CD4-positive, alpha-beta T cell treated with Interleukin-17A for 1 hour (primary cell): ENCODE results near the gene EML5.

ENCODE experiments used
- DNase-seq: peaks from one replicate; pipeline ENCODE4 v3.0.0-alpha.2; 2020

EML5 gene

GRCh38 chr14:88698651-88699050 lies 94.1 kb downstream of the EML5 start:
- DNase-seq, result no peak

GRCh38 chr14:88695870-88696269 lies 96.9 kb downstream of the EML5 start:
- no peak for DNase-seq

DNA sequence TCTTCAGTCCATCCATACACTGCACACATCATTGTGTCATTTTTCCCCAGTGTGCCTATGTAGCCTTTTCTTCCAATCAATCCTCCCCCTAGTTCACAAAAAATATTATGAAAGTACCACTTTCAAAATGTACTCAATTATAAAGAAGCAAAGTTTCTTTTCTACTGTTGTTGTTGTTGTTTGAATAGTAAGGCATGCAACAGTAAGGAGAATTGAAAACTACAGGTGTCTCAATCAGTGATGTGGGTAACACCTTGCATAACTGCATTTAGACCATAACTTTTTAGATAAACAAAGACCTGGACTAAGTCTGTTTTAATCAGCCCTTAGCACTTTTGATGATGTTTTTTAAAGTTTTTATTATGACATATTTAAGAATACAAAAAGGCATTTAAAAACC lies 104.4 kb downstream of the EML5 start:
- DNase-seq, result no peak

DNA sequence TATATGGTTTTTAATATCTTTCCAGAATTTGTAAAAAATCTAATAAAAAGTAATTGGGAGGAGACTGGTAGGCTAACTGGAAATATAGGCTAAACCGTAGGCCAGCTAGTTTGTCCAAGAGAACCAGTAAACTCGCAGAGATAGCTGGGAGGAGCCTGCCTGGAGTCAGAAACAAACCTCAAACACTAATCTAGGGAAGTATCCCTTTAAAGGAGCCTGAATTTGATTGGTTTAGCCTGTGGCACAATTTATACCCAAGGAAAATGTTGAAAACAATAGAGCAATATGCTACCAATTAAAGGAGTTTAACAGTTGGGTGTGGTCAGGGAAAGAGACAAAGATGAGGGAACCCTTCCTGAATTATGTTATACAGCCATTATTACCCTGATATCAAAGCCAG lies 109.6 kb downstream of the EML5 start:
- no peak for DNase-seq

- no peak for DNase-seq
Observed at GRCh38 chr14:88682495-88683114, 110.1 kb downstream of the EML5 start.

- DNase-seq, result no peak
Observed at GRCh38 chr14:88681755-88682494, 110.8 kb downstream of the EML5 start.

- no peak for DNase-seq
Observed at GRCh38 chr14:88669346-88669745, 123.4 kb downstream of the EML5 start.

DNA sequence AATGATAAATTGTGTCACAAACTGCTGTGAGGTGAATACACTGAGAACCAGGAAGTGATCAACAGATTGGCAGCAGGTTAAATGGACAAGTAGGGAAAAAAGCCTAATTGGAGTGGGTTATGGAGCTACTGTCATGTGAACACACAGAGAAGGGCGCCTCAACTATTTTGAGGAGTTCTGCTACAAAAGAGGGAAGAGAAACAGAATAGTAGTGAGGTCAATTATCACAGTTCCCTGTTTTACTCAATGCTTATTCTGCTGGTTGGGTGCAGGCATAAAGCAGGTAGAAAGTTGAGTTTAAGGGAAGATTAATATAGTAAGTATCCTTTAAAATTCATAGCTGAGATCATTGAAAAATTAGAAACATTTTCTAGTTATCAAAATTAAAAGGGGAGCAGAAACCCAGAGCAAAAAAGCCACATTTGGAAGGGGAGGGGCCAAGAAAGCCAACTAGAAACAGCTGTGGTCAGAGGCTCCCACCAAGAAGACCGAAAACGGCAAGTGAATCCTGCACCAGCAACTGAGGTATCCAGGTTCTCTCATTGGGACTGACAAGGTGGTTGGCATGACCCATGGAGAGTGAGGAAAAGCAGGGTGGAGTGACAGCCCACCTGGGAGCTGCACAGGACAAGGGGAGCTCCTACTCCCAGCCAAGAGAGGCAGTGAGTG lies 124.2 kb downstream of the EML5 start:
- DNase-seq, result no peak

DNA sequence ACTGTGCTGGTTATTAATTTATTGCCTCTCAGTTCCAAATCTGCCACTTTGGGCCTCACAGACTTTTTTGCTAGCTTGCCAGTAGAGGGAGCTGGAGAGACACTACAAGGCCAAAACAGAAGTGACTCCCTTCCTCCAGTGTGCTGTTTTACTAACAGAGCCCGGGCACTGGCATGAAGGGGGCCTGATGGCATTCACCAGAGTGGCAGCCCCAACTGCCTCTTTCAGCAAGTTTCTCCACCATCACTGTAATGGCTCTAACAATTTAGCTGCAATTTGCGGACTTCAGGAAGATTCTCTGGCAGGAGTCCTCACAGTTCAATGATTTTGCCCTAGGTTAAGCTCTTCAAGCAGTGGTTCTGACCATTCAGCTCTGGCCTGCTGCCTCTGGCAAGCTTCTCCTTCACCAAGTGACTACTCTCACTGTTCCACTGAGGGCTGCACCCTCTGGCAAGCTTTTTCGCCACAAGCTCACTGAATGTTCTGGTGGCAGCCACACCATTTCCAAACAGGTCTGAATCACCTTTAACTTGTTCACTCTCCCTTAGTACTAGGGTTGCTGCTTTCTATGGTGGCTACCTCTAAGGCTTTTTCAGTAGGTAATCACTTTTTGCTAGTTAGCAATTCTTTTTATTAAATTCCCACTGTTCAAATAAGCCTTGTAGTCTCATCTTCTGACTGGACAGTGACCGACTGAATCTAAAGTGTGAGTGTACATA lies 125.0 kb downstream of the EML5 start:
- peak; percentile 69 for DNase-seq

DNA sequence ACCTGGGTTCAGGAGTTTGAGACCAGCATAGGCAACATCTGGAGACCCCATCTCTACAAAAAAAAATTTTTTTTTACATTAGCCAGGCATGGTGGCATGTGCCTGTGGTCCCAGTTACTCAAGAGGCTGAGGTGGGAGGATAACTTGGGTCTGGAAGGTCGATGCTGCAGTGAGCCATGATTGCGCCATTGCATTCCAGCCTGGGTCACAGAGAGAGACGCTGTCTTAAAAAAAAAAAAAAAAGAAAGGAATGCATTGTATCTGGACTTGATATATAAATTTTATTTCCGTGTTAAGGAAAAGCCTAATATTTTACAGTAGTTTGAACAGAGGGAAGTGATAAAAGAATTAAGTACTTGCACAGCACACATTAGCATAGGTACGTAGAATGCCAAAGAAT lies 132.7 kb downstream of the EML5 start:
- no peak for DNase-seq

- no peak for DNase-seq
Observed at GRCh38 chr14:88639221-88639620, 153.5 kb downstream of the EML5 start.

DNA sequence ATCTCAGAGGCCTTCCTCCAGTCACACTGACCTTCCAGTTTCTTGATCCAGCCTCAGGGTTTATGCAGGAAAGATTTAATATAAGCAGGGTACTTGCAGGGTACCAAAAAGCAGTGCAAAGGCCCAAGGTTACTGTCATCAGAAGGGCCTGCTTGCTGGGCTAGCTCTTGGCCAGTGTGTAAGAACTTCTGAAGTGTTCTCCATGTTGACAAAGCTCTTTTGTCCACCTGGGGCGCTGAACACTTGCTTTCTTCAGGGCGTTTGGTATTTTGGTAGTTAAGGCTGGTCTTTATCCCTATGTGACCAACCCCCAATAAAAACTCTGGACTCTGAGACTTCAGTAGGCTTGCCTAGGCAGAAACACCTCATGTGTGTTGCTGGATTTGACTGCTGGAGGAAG lies 160.2 kb downstream of the EML5 start:
- DNase-seq, result no peak

DNA sequence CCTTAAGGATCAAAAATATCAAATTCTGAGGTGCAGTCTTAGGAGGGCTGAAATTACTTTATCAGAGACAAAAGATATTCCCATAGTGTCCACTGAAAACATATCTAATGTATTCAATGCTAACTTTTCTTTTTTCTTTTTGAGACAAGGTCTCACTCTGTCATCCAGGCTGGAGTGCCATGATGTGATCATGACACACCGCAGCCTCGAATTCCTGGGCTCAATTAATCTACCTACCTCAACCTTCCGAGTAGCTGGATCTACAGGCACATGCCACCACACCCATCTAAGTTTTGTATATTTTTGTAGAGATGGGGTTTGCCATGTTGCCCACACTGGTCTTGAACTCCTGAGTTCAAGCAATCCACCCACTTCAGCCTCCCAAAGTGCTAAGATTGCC lies 161.7 kb downstream of the EML5 start:
- DNase-seq, result no peak

GRCh38 chr14:88630565-88630964 lies 162.2 kb downstream of the EML5 start:
- DNase-seq, result no peak

GRCh38 chr14:88628462-88628861 lies 164.3 kb downstream of the EML5 start:
- no peak for DNase-seq

DNA sequence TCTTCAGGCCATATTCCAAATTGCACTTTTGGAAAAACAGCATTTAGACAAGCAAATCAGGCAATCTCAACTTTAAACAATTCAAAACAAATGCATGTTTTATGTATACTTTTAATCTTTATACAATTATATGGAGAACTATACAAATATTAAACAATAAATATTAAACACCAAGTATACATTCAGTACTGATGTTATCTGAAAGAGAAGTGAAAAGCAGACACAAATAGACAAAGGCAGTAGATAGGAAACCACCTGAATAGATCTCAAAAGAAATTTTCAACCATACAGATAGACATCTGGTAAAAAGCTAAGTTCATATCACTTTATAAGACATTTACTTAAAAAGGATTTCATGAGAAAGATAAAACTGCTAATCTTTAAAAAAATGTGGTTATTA lies 164.7 kb downstream of the EML5 start:
- no peak for DNase-seq

GRCh38 chr14:88625671-88626070 lies 167.1 kb downstream of the EML5 start:
- DNase-seq, result no peak

DNA sequence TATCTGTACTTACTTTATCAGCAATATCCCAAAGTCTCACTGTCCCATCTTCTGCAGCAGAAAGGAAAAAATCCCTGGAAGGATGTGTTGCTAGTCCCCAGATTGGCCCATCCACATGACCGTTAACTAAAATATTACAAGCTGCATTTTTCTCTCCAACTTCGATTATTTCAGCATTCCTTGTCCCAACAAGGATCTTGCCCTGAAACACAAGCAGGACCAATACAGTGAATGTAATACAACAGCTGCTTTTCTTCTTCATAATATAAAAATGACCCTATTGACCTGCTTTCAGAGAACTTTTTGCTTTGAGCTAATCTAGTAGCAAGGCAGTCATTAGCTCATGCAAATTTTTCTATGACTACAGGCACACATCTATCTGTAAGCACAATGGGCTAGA lies 171.7 kb downstream of the EML5 start:
- no peak for DNase-seq

GRCh38 chr14:88618476-88618875 lies 174.3 kb downstream of the EML5 start:
- no peak for DNase-seq

- DNase-seq, result no peak
Observed at GRCh38 chr14:88617479-88617878, 175.3 kb downstream of the EML5 start.

- DNase-seq, result no peak
Observed at GRCh38 chr14:88616697-88617096, 176.1 kb downstream of the EML5 start.

GRCh38 chr14:88614218-88614907 lies 178.4 kb downstream of the EML5 start:
- DNase-seq, result no peak

DNA sequence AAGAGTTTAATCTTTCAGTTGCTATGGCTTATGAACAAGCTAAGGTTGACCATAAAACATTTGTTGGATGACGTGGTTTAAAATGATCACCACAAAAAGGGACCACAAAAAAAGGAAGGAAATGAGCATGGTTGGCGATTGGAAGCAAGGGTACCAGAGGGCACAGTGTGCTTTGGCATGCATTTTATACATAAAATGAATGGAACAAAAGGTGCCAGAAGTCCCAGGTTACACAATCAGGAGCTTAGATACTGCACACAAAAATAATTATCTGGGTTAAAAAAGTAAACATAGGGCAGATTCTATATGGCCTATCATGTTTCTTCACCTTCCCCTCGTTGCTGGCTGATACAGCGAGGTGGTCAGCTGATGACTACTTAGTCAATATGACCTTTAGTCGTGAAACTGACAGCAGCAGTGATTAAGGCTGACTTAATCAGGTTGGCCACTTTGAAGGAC lies 179.2 kb downstream of the EML5 start:
- DNase-seq, result no peak
